Neural cell (in vitro differentiated cells): ENCODE data around the gene OAF. TPM values are rescaled to one million over a fixed set of nuclear protein-coding genes. Genes with fewer than 3 reads are reported as not detected.
A peak's percentile ranks its signal among the peaks of the same experiment; 100 is the strongest.

Source experiments
- H2AFZ ChIP-seq: fragments of 200-600, 300-800 bp; sonication (generic), shearing (Covaris generic); 2 replicates; pipeline ENCODE4 v1.6.0; 2014; ENCODE audit warnings: low read depth, mild to moderate bottlenecking, antibody characterized with exemption, low read length, moderate library complexity
- H3F3A ChIP-seq: fragments of 200-600 bp; shearing (Covaris generic); 2 replicates; pipeline ENCODE4 v1.6.1; 2016; ENCODE audit warnings: mild to moderate bottlenecking, moderate library complexity, mixed read lengths, antibody characterized with exemption, low read length; ENCODE audit not compliant: insufficient read depth, poor library complexity, severe bottlenecking
- H3K27ac ChIP-seq: fragments of 200-600, 300-800 bp; sonication (generic), shearing (Covaris generic); 2 replicates; pipeline ENCODE4 v1.5.1; 2014; ENCODE audit warnings: mild to moderate bottlenecking, low read length, moderate library complexity
- H3K27me3 ChIP-seq: fragments of 300-800, 200-600 bp; sonication (generic), shearing (Covaris generic); 2 replicates; pipeline ENCODE4 v1.6.0; 2014; ENCODE audit warnings: mild to moderate bottlenecking, low read depth, low read length, moderate library complexity; ENCODE audit not compliant: insufficient read depth
- H3K36me3 ChIP-seq: fragments of 300-800, 200-600 bp; sonication (generic), shearing (Covaris generic); 2 replicates; pipeline ENCODE4 v1.5.1; 2014; ENCODE audit warnings: mild to moderate bottlenecking, antibody characterized with exemption, low read length, moderate library complexity; ENCODE audit not compliant: insufficient read depth
- H3K4me2 ChIP-seq: fragments of 300-800, 200-600 bp; sonication (generic), shearing (Covaris generic); 2 replicates; pipeline ENCODE4 v1.6.0; 2014; ENCODE audit warnings: mild to moderate bottlenecking, low read length
- H3K4me3 ChIP-seq: fragments of 300-800, 200-600 bp; sonication (generic), shearing (Covaris generic); 2 replicates; pipeline ENCODE4 v1.5.1; 2014; ENCODE audit warnings: mild to moderate bottlenecking, low read length, moderate library complexity
- H3K79me2 ChIP-seq: fragments of 200-600 bp; shearing (Covaris generic); replicated peaks from 2 replicates; pipeline ENCODE4 v1.6.0; 2014; ENCODE audit warnings: mild to moderate bottlenecking, low read length, moderate library complexity; ENCODE audit not compliant: insufficient read depth
- H3K9ac ChIP-seq: fragments of 300-800, 200-600 bp; sonication (generic), shearing (Covaris generic); 2 replicates; pipeline ENCODE4 v1.6.1; 2016; ENCODE audit warnings: mild to moderate bottlenecking, low read length, mixed read lengths
- H3K9me2 ChIP-seq: fragments of 200-600 bp; shearing (Covaris generic); 2 replicates; pipeline ENCODE4 v1.6.1; 2016; ENCODE audit warnings: mild to moderate bottlenecking, low read length, mixed read lengths; ENCODE audit not compliant: insufficient read depth
- H3K9me3 ChIP-seq: fragments of 200-600, 300-800 bp; sonication (generic), shearing (Covaris generic); 2 replicates; pipeline ENCODE4 v1.6.1; 2016; ENCODE audit warnings: mild to moderate bottlenecking, mixed run types, low read length, moderate library complexity, mixed read lengths
- H4K20me1 ChIP-seq: fragments of 200-600 bp; shearing (Covaris generic); 2 replicates; pipeline ENCODE4 v1.6.1; 2016; ENCODE audit warnings: mild to moderate bottlenecking, mixed run types; ENCODE audit not compliant: insufficient read depth
- EP300 ChIP-seq: fragments of 450-650 bp; conservative IDR thresholded peaks from 2 replicates; pipeline ENCODE4 v1.6.1; 2014; ENCODE audit warnings: antibody characterized with exemption, mild to moderate bottlenecking, moderate library complexity; ENCODE audit not compliant: poor library complexity, severe bottlenecking
- EZH2 ChIP-seq: fragments of 200-600, 300-800 bp; shearing (Covaris generic), sonication (generic); IDR thresholded peaks from 2 replicates; pipeline ENCODE4 v1.6.1; 2014; ENCODE audit warnings: antibody characterized with exemption, low read length, borderline replicate concordance, mild to moderate bottlenecking; ENCODE audit not compliant: insufficient read depth, poor library complexity, severe bottlenecking
- MXI1 ChIP-seq: fragments of 450-650 bp; conservative IDR thresholded peaks from 2 replicates; pipeline ENCODE4 v1.6.1; 2014; ENCODE audit warnings: antibody characterized with exemption, mild to moderate bottlenecking; ENCODE audit not compliant: poor library complexity, severe bottlenecking
- POLR2AphosphoS5 ChIP-seq: IDR thresholded peaks from 2 replicates; pipeline ENCODE4 v1.6.1; 2012
- RAD21 ChIP-seq: fragments of 450-650 bp; conservative IDR thresholded peaks from 2 replicates; pipeline ENCODE4 v1.6.1; 2014; ENCODE audit warnings: antibody characterized with exemption, mild to moderate bottlenecking, moderate library complexity
- REST ChIP-seq: IDR thresholded peaks from 2 replicates; pipeline ENCODE4 v1.6.1; 2012; ENCODE audit warnings: borderline replicate concordance
- SMC3 ChIP-seq: fragments of 450-650 bp; conservative IDR thresholded peaks from 2 replicates; pipeline ENCODE4 v1.6.1; 2014; ENCODE audit warnings: antibody characterized with exemption, mild to moderate bottlenecking, moderate library complexity; ENCODE audit not compliant: poor library complexity
- TAF1 ChIP-seq: IDR thresholded peaks from 2 replicates; pipeline ENCODE4 v1.6.1; 2012; ENCODE audit warnings: low read depth
- polyA plus RNA-seq: library from polyadenylated mRNA; depleted of rRNA; stranded (reverse); fragments of >200 nt; gene quantifications from 2 replicates; pipeline ENCODE4 v1.2.3, GENCODE V29; 2014
- TF ChIP-seq, protein P1 (sequence below): fragments of 450-650 bp; IDR thresholded peaks from 2 replicates; pipeline ENCODE4 v1.5.1; 2014; ENCODE audit warnings: antibody characterized with exemption, mild to moderate bottlenecking, moderate library complexity; ENCODE audit not compliant: poor library complexity, severe bottlenecking

Gene OAF
- polyA plus RNA-seq, 1 donor from 2014 or later, result 0.97 TPM

- no peak overlapping the region for H3K4me2 ChIP-seq
- H3K4me3 ChIP-seq, result peak overlapping the region; percentile 59
- no peak for TF ChIP-seq TAF1
- TF ChIP-seq EP300, result no peak
- no peak for TF ChIP-seq SMC3
- TF ChIP-seq MXI1, result no peak
- TF ChIP-seq EZH2, result no peak
- TF ChIP-seq POLR2AphosphoS5, result no peak
- no peak overlapping the region for H3K27ac ChIP-seq
- H3K79me2 ChIP-seq, result no peaks in the 10 kb centered on the region
- no peaks in the 10 kb centered on the region for H4K20me1 ChIP-seq
- no peak overlapping the region for H2AFZ ChIP-seq
- H3K36me3 ChIP-seq, result no peaks in the 10 kb centered on the region
- no peak overlapping the region for H3K9ac ChIP-seq
- peaks cover 32% of the 10 kb centered on the region for H3K27me3 ChIP-seq
- H3K9me3 ChIP-seq, result no peaks in the 10 kb centered on the region
- H3F3A ChIP-seq, result no peaks in the 10 kb centered on the region
- H3K9me2 ChIP-seq, result no peaks in the 10 kb centered on the region
Measured at GRCh38 chr11:120211522-120212258, 858 bp downstream of the OAF start.

GRCh38 chr11:120212259-120212878 is 1.5 kb downstream of the OAF start:
- Histone ChIP-seq H4K20me1 (no peaks in the 10 kb centered on the region), H3K27me3 (peaks cover 32% of the 10 kb centered on the region), H3K9ac (no peak overlapping the region), H3K4me3 (no peak overlapping the region), H3K36me3 (no peaks in the 10 kb centered on the region), H3K4me2 (no peak overlapping the region), H3F3A (no peaks in the 10 kb centered on the region), H2AFZ (no peak overlapping the region), H3K79me2 (no peaks in the 10 kb centered on the region), H3K9me2 (no peaks in the 10 kb centered on the region), H3K9me3 (no peaks in the 10 kb centered on the region), H3K27ac (no peak overlapping the region)
- TF ChIP-seq REST, result no peak
- TF ChIP-seq, protein P1, sequence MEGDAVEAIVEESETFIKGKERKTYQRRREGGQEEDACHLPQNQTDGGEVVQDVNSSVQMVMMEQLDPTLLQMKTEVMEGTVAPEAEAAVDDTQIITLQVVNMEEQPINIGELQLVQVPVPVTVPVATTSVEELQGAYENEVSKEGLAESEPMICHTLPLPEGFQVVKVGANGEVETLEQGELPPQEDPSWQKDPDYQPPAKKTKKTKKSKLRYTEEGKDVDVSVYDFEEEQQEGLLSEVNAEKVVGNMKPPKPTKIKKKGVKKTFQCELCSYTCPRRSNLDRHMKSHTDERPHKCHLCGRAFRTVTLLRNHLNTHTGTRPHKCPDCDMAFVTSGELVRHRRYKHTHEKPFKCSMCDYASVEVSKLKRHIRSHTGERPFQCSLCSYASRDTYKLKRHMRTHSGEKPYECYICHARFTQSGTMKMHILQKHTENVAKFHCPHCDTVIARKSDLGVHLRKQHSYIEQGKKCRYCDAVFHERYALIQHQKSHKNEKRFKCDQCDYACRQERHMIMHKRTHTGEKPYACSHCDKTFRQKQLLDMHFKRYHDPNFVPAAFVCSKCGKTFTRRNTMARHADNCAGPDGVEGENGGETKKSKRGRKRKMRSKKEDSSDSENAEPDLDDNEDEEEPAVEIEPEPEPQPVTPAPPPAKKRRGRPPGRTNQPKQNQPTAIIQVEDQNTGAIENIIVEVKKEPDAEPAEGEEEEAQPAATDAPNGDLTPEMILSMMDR, result no peak
- no peak for TF ChIP-seq EZH2
- no peak for TF ChIP-seq TAF1
- TF ChIP-seq RAD21, result no peak
